ENCODE results near the gene SPDYE9.
"Not testable (repeated sequence)": the region's sequence is repeated elsewhere in the genome, so short reads cannot be mapped to it uniquely, and the experiment has no call there.

SPDYE9 gene

GRCh38 chr7:73085938-73086337 is at the start of gene SPDYE9:
SPDYE9 (minus strand) TSS chr7:73086038; CDS start chr7:73084238, 1,800 bp downstream.
- not testable (repeated sequence) for H3K4me3 ChIP-seq (ENCODE audit: low read depth, low read length); H3K9me3 ChIP-seq (ENCODE audit: control insufficient read depth, insufficient read depth, low read depth, low read length); H3K27ac ChIP-seq (ENCODE audit: low read depth, low read length); H3K9ac ChIP-seq (ENCODE audit: low read length); H3K4me1 ChIP-seq (ENCODE audit: control insufficient read depth, insufficient read depth, low read length); H3K36me3 ChIP-seq (ENCODE audit: control insufficient read depth, insufficient read depth, low read length); H3K27me3 ChIP-seq (ENCODE audit: control insufficient read depth, insufficient read depth, low read length)

- not testable (repeated sequence) for H3K9ac ChIP-seq (ENCODE audit: low read length); H3K36me3 ChIP-seq (ENCODE audit: control insufficient read depth, insufficient read depth, low read length); H3K4me3 ChIP-seq (ENCODE audit: low read depth, low read length); H3K4me1 ChIP-seq (ENCODE audit: control insufficient read depth, insufficient read depth, low read length); H3K27me3 ChIP-seq (ENCODE audit: control insufficient read depth, insufficient read depth, low read length); H3K27ac ChIP-seq (ENCODE audit: low read depth, low read length); H3K9me3 ChIP-seq (ENCODE audit: control insufficient read depth, insufficient read depth, low read depth, low read length)
Observed at GRCh38 chr7:73134866-73135265, 49.0 kb upstream of the SPDYE9 start.

- H3K9me3 ChIP-seq (ENCODE audit: control insufficient read depth, insufficient read depth, low read depth, low read length); H3K27ac ChIP-seq (ENCODE audit: low read depth, low read length); H3K4me1 ChIP-seq (ENCODE audit: control insufficient read depth, insufficient read depth, low read length); H3K9ac ChIP-seq (ENCODE audit: low read length); H3K27me3 ChIP-seq (ENCODE audit: control insufficient read depth, insufficient read depth, low read length); H3K4me3 ChIP-seq (ENCODE audit: low read depth, low read length); H3K36me3 ChIP-seq (ENCODE audit: control insufficient read depth, insufficient read depth, low read length): not testable (repeated sequence)
Observed at GRCh38 chr7:73132651-73133217, 46.9 kb upstream of the SPDYE9 start.

- not testable (repeated sequence) for H3K4me1 ChIP-seq (ENCODE audit: control insufficient read depth, insufficient read depth, low read length); H3K36me3 ChIP-seq (ENCODE audit: control insufficient read depth, insufficient read depth, low read length); H3K27me3 ChIP-seq (ENCODE audit: control insufficient read depth, insufficient read depth, low read length); H3K9me3 ChIP-seq (ENCODE audit: control insufficient read depth, insufficient read depth, low read depth, low read length); H3K9ac ChIP-seq (ENCODE audit: low read length); H3K27ac ChIP-seq (ENCODE audit: low read depth, low read length); H3K4me3 ChIP-seq (ENCODE audit: low read depth, low read length)
Observed at GRCh38 chr7:73130612-73131011, 44.8 kb upstream of the SPDYE9 start.

- not testable (repeated sequence) for H3K9me3 ChIP-seq (ENCODE audit: control insufficient read depth, insufficient read depth, low read depth, low read length); H3K27ac ChIP-seq (ENCODE audit: low read depth, low read length); H3K4me3 ChIP-seq (ENCODE audit: low read depth, low read length); H3K36me3 ChIP-seq (ENCODE audit: control insufficient read depth, insufficient read depth, low read length); H3K4me1 ChIP-seq (ENCODE audit: control insufficient read depth, insufficient read depth, low read length); H3K9ac ChIP-seq (ENCODE audit: low read length); H3K27me3 ChIP-seq (ENCODE audit: control insufficient read depth, insufficient read depth, low read length)
Observed at GRCh38 chr7:73124126-73124525, 38.3 kb upstream of the SPDYE9 start.

- H3K36me3 ChIP-seq (ENCODE audit: control insufficient read depth, insufficient read depth, low read length); H3K9me3 ChIP-seq (ENCODE audit: control insufficient read depth, insufficient read depth, low read depth, low read length); H3K9ac ChIP-seq (ENCODE audit: low read length); H3K4me3 ChIP-seq (ENCODE audit: low read depth, low read length); H3K4me1 ChIP-seq (ENCODE audit: control insufficient read depth, insufficient read depth, low read length); H3K27ac ChIP-seq (ENCODE audit: low read depth, low read length); H3K27me3 ChIP-seq (ENCODE audit: control insufficient read depth, insufficient read depth, low read length): not testable (repeated sequence)
Observed at GRCh38 chr7:73122778-73123447, 37.1 kb upstream of the SPDYE9 start.

- H3K4me1 ChIP-seq (ENCODE audit: control insufficient read depth, insufficient read depth, low read length); H3K9me3 ChIP-seq (ENCODE audit: control insufficient read depth, insufficient read depth, low read depth, low read length); H3K27ac ChIP-seq (ENCODE audit: low read depth, low read length); H3K27me3 ChIP-seq (ENCODE audit: control insufficient read depth, insufficient read depth, low read length); H3K4me3 ChIP-seq (ENCODE audit: low read depth, low read length); H3K9ac ChIP-seq (ENCODE audit: low read length); H3K36me3 ChIP-seq (ENCODE audit: control insufficient read depth, insufficient read depth, low read length): not testable (repeated sequence)
Observed at GRCh38 chr7:73118155-73118554, 32.3 kb upstream of the SPDYE9 start.

GRCh38 chr7:73057811-73058210 is 28.0 kb downstream of the SPDYE9 start, which contains the start of gene SPDYE11:
SPDYE11 (minus strand) TSS chr7:73057911; CDS start chr7:73056111, 1,800 bp downstream.
- H3K27me3 ChIP-seq (ENCODE audit: control insufficient read depth, insufficient read depth, low read length); H3K27ac ChIP-seq (ENCODE audit: low read depth, low read length); H3K9me3 ChIP-seq (ENCODE audit: control insufficient read depth, insufficient read depth, low read depth, low read length); H3K9ac ChIP-seq (ENCODE audit: low read length); H3K36me3 ChIP-seq (ENCODE audit: control insufficient read depth, insufficient read depth, low read length); H3K4me3 ChIP-seq (ENCODE audit: low read depth, low read length); H3K4me1 ChIP-seq (ENCODE audit: control insufficient read depth, insufficient read depth, low read length): not testable (repeated sequence)

GRCh38 chr7:73029666-73030065 is 56.2 kb downstream of the SPDYE9 start, which contains the start of gene SPDYE8:
SPDYE8 (minus strand) TSS chr7:73029766; CDS start chr7:73027966, 1,800 bp downstream.
- H3K36me3 ChIP-seq (ENCODE audit: control insufficient read depth, insufficient read depth, low read length); H3K27ac ChIP-seq (ENCODE audit: low read depth, low read length); H3K9me3 ChIP-seq (ENCODE audit: control insufficient read depth, insufficient read depth, low read depth, low read length); H3K4me3 ChIP-seq (ENCODE audit: low read depth, low read length); H3K9ac ChIP-seq (ENCODE audit: low read length); H3K4me1 ChIP-seq (ENCODE audit: control insufficient read depth, insufficient read depth, low read length); H3K27me3 ChIP-seq (ENCODE audit: control insufficient read depth, insufficient read depth, low read length): not testable (repeated sequence)
